Mucosa of descending colon (tissue), 3 donors: Measurements from ENCODE around the gene PFKL. TPM values are rescaled to one million over a fixed set of nuclear protein-coding genes. Genes with fewer than 3 reads are reported as not detected.

Experiments
- ATAC-seq: fragments of 200-7000 bp; cut with Tn5 transposase; one replicate; pipeline ENCODE4 v1.9.1; 2020; ENCODE audit warnings: mild to moderate bottlenecking, moderate library complexity
- DNase-seq, 3 donors: peaks; one replicate each; pipeline ENCODE4 v3.0.0-alpha.2; 2020
- H3K36me3 ChIP-seq: fragments of 200-600 bp; one replicate; pipeline ENCODE4 v1.8.0; 2021; ENCODE audit warnings: low read depth, mild to moderate bottlenecking
- H3K4me1 ChIP-seq: fragments of 200-600 bp; one replicate; pipeline ENCODE4 v1.8.0; 2021; ENCODE audit warnings: low read depth, mild to moderate bottlenecking
- H3K4me3 ChIP-seq: fragments of 200-600 bp; one replicate; pipeline ENCODE4 v1.8.0; 2021; ENCODE audit warnings: mild to moderate bottlenecking
- H3K9me3 ChIP-seq: fragments of 200-600 bp; one replicate; pipeline ENCODE4 v1.8.0; 2021; ENCODE audit warnings: mild to moderate bottlenecking
- intact Hi-C, 2 donors: fragments of 100-400 bp; cut with DNase I in 1 of 2; cut with micrococcal nuclease in 1 of 2; formaldehyde crosslinking; loops; one replicate each; pipeline versions ENCODE4 v1.11.0 to v1.11.1; 2022; cut with DNase I, micrococcal nuclease
- total RNA-seq, 3 donors: library from RNA; stranded (reverse); fragmentation: NEBNext Ultra II Directional in 2 of 3; extraction: Animal tissue kit (Norgen Biotek cat#: 25700) in 2 of 3; gene quantifications; one replicate each; pipeline versions ENCODE4 v1.2.1 to v1.2.4, GENCODE V29; 2021 to 2023
- TF ChIP-seq, protein P1 (sequence below): fragments of 200-600 bp; IDR thresholded peaks from one replicate; pipeline ENCODE4 v1.8.0; 2022; ENCODE audit warnings: antibody characterized with exemption, mild to moderate bottlenecking
- donor health status: DM: no; HTN: no; CAD: no; lungs with moderate emphysema.
- donor health status: DM: no; HTN: no; CAD: no.
- donor health status: DM: no; HTN: yes; CAD: no.

Gene PFKL
- total RNA-seq, 3 donors from 2014 or later = 150 to 299 (median 237) TPM

DNA sequence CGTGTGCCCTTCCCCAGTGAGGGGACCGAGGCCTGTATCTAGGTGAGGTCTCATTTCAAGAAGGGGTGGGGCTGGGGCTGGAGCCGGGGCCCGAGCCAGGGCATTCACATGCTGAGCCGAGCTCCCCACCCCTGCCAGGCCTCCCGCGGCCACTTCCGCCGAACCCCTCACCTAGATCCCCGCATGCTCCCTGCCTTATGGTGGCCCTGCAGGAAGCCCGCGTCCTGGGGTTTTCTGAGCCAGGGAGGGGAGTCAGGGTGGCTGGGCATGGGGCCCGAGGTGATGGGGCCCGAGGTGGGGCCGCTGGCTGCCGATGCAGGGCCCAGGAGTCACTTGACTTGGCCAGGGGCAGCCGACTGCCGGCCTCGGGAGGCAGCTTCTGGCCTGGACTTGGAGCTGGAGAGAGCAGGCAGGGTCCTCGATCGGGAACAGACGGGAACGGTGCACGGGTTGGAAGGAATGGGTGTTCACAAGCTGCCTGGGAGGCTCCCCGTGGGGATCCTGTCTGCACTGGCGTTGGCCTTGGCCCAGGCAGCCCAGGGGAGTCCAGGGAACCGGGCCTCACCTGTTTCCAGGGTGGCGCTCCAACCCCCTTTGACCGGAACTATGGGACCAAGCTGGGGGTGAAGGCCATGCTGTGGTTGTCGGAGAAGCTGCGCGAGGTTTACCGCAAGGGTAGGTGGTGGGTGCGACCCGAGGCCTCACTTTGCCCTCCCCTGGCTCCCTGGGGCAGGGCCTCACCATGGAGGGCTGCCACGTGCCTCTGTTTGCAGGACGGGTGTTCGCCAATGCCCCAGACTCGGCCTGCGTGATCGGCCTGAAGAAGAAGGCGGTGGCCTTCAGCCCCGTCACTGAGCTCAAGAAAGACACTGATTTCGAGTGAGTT, 25.8 kb downstream of the PFKL start:
- DNase-seq (no peak), ATAC-seq (no peak)
- H3K36me3 ChIP-seq = peaks cover 13% of the 10 kb centered on the region
- H3K9me3 ChIP-seq = no peaks in the 10 kb centered on the region
- no peak overlapping the region for H3K4me3 ChIP-seq
- intact Hi-C loops = no loop called here
- TF ChIP-seq, protein P1, sequence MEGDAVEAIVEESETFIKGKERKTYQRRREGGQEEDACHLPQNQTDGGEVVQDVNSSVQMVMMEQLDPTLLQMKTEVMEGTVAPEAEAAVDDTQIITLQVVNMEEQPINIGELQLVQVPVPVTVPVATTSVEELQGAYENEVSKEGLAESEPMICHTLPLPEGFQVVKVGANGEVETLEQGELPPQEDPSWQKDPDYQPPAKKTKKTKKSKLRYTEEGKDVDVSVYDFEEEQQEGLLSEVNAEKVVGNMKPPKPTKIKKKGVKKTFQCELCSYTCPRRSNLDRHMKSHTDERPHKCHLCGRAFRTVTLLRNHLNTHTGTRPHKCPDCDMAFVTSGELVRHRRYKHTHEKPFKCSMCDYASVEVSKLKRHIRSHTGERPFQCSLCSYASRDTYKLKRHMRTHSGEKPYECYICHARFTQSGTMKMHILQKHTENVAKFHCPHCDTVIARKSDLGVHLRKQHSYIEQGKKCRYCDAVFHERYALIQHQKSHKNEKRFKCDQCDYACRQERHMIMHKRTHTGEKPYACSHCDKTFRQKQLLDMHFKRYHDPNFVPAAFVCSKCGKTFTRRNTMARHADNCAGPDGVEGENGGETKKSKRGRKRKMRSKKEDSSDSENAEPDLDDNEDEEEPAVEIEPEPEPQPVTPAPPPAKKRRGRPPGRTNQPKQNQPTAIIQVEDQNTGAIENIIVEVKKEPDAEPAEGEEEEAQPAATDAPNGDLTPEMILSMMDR = no peak
- H3K4me1 ChIP-seq = no peaks in the 10 kb centered on the region

DNA sequence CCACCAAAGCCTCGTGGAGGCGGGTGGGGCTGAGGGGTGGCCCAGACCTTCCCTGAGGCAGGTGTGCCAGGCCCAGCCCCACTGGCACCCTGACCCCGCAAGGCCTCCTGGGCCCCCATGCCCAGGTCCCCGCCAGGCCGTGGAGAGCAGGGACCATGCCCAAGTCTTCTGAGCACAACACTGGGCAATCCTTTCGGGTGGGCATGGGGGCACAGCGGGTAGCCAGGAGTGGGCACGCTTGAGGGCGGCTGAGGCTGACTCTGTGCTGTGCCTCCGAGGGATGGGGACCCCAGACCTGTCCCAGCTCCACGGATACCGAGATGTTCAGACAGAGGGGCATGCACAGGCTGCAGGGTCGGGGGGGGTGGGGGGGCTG, 26.4 kb downstream of the PFKL start:
- intact Hi-C loops = no loop called here
- Histone ChIP-seq H3K4me1 (no peaks in the 10 kb centered on the region), H3K9me3 (no peaks in the 10 kb centered on the region), H3K36me3 (peaks cover 13% of the 10 kb centered on the region), H3K4me3 (no peak overlapping the region)
- no peak for ATAC-seq
- TF ChIP-seq, protein P1 = no peak
- no peak for DNase-seq

DNA sequence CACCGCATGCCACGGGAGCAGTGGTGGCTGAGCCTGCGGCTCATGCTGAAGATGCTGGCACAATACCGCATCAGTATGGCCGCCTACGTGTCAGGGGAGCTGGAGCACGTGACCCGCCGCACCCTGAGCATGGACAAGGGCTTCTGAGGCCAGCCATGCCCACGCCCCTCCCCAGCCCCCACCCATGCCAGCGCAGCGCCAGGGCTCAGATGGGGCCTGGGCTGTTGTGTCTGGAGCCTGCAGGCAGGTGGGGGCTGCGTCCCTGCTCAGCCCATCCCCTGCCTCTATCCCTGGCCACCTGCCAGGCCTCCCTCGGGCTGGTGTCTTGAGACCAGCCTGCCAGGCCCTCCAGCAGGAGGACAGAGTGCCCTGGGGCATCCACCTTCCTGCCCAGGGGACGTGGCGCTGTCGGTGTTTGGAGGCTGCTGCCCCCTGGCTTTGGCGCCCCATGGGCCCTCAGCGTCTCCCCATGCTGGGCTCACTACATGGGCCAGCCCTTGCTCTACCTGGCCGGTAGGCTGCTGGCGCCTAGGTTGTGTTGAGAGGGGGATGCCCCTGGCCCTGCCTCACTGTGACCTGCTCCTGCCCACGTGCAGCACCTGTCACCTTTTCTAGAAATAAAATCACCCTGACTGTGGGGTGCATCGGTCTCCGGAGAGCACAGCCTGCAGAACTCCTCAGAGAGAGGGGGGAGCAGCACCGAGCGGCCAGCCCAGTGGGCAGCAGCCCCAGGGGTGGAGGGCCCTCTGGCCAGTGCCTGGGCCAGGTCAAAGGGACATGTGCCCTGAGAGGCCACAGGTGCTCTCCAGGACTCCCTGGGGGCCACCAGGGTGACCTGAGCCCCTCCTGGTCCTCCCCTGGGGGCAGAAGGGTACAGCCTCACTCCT, 27.1 kb downstream of the PFKL start:
- H3K36me3 ChIP-seq = peaks cover 8% of the 10 kb centered on the region
- DNase-seq (no peak), ATAC-seq (no peak)
- no peaks in the 10 kb centered on the region for H3K9me3 ChIP-seq
- H3K4me3 ChIP-seq = no peak overlapping the region
- intact Hi-C loops = no loop called here
- no peaks in the 10 kb centered on the region for H3K4me1 ChIP-seq
- TF ChIP-seq, protein P1 = no peak

DNA sequence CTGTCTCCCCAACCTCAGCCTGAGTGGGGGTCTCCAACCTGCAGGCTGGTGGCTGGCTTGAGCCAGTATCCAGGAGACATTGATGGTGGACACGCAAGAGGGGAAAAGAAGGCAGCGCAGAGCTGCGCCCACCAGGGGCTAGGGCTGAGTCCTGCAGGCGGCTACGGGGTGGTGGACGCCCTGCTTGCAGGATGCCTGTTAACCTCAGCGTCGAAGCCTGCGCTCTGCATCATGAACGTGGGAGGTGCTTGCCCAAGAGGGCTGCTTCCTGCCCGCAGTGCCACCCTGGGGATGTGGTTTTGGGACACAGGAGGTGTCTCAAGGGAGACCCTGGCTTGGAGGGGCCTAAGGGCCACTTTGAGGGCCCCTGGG, 27.7 kb downstream of the PFKL start:
- intact Hi-C loops = no loop called here
- H3K4me1 ChIP-seq = no peaks in the 10 kb centered on the region
- H3K9me3 ChIP-seq = no peaks in the 10 kb centered on the region
- ATAC-seq = no peak
- H3K4me3 ChIP-seq = no peak overlapping the region
- TF ChIP-seq, protein P1 = no peak
- DNase-seq = no peak
- H3K36me3 ChIP-seq = peaks cover 4% of the 10 kb centered on the region

DNA sequence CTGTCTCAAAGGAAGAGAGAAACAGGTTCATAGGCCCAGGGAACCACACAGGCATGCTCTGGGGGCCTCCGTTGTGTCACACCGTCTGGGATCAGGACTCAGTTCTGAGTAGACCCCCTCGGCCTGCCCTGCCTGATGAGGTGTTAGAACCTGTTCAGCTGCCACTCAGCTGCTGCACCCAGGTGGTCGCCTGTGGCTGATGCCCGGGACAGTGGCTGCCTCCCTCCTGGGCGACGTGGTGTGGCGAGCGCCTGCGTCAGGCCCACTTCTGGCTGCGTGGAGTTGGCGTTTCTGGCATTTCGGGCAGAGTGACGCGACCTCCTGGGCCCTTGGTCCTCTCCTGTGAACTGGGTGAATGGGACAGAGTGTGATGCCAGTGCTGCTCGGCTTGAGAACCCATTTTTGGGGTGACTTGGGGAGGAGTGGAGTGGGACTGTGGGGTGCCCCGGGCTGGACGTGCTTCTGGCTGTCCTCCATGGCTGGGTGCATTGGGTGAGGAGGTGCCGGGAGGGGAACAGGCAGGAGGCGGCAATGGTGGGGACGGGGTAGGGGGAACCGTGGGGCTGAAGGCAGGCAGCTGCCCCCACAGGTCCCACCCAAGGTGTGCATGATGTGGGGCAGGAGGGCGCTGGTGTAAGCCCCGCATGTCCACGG, 28.5 kb downstream of the PFKL start:
- intact Hi-C loops = no loop called here
- peaks cover 4% of the 10 kb centered on the region for H3K36me3 ChIP-seq
- TF ChIP-seq, protein P1 = no peak
- peak; percentile 5 for ATAC-seq
- H3K4me3 ChIP-seq = no peak overlapping the region
- no peaks in the 10 kb centered on the region for H3K9me3 ChIP-seq
- DNase-seq = no peak
- H3K4me1 ChIP-seq = no peaks in the 10 kb centered on the region
